ENCODE measurements around the gene ZBP1.

Gene ZBP1

GRCh38 chr20:57617079-57617795 is 3.0 kb downstream of the ZBP1 start:
- 92% methylated on average over 5 of the region's 6 CpGs for WGBS (ENCODE audit: insufficient coverage)
- H3K36me3 ChIP-seq (ENCODE audit: control insufficient read depth in 4 of 4, insufficient read depth in 4 of 4, low read length in 3 of 4), result no peaks in the 10 kb centered on the region
- no peak overlapping the region for H3K4me3 ChIP-seq (ENCODE audit: control insufficient read depth in 1 of 7, extremely low read depth in 1 of 7, insufficient read depth in 4 of 7, low read depth in 2 of 7, low read length in 6 of 7)
- H3K27ac ChIP-seq (ENCODE audit: insufficient read depth in 1 of 2, low read depth in 1 of 2, low read length in 2 of 2, poor library complexity in 1 of 2, severe bottlenecking in 2 of 2), result no peak overlapping the region
- POLR2A ChIA-PET, result interaction anchor here (0.6 kb wide), 2 partner anchors 16 to 287 kb away, joined by 3 read pairs; no protein-coding TSS in a partner anchor
- H3K4me1 ChIP-seq (ENCODE audit: control extremely low read depth in 1 of 4, control insufficient read depth in 4 of 4, insufficient read depth in 4 of 4, low read length in 3 of 4), result peaks cover 4 to 43% (median 37%) of the 10 kb centered on the region in 4 experiments
- peaks cover 0 to 10% (median 0%) of the 10 kb centered on the region in 5 experiments for H3K27me3 ChIP-seq (replicated peaks in 2 of 5; ENCODE audit: control insufficient read depth in 4 of 5, insufficient read depth in 5 of 5, low read length in 4 of 5)
- no peak for DNase-seq
- no peaks in the 10 kb centered on the region for H3K9me3 ChIP-seq (ENCODE audit: control extremely low read depth in 1 of 5, control insufficient read depth in 4 of 5, insufficient read depth in 2 of 5, low read depth in 1 of 5, low read length in 4 of 5)
- CTCF ChIA-PET, result interaction anchor here (0.9 to 1.9 kb wide), 3 partner anchors 13 to 21 kb away, joined by 3 to 6 read pairs (median 5); no protein-coding TSS in a partner anchor

DNA sequence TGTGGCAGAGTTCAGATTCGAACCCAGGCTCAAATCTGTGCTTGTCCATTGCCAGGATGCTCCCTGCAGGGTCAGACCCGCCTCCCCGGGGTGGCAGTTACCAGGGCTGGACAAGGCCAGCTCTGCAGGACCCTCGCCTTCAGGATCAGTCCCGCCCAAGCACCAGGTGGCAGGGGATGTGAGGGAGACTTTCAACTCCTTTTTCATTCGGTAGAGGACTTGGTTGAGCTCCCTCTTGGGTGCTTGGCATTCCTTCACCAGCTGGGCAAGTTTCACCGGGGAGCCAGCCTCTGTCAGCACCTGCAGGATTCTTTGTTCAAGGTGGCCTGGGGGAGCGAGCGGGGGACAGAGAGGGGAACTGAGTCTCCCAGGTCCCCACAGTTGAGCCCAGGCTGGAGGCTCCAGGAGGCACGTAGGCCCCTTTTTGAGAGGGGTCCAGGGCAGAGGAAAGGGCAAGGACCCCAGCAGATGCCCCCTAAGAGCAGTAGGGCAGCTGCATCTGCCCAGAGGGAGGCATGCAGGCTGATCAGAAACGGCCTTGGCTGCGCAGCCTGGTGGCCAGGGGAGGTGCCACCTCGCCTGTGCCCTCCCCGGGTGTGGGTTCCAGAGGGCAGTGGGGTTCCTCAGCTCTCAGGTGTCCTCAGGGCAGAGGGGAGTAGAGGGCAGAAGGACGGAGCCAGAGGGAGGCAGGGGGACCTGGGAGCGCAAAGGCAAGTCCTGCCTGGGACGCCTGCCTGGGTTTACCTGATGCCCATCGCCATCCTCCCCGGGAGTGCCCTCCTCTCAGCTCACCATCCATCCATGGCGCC is 3.9 kb downstream of the ZBP1 start:
- H3K27ac ChIP-seq (ENCODE audit: insufficient read depth in 1 of 2, low read depth in 1 of 2, low read length in 2 of 2, poor library complexity in 1 of 2, severe bottlenecking in 2 of 2), result no peak overlapping the region
- H3K4me1 ChIP-seq (ENCODE audit: control extremely low read depth in 1 of 4, control insufficient read depth in 4 of 4, insufficient read depth in 4 of 4, low read length in 3 of 4), result peaks cover 2 to 37% (median 34%) of the 10 kb centered on the region in 4 experiments
- DNase-seq, result no peak
- H3K27me3 ChIP-seq (replicated peaks in 2 of 5; ENCODE audit: control insufficient read depth in 4 of 5, insufficient read depth in 5 of 5, low read length in 4 of 5), result peaks cover 0 to 11% (median 0%) of the 10 kb centered on the region in 5 experiments
- no peaks in the 10 kb centered on the region for H3K36me3 ChIP-seq (ENCODE audit: control insufficient read depth in 4 of 4, insufficient read depth in 4 of 4, low read length in 3 of 4)
- H3K9me3 ChIP-seq (ENCODE audit: control extremely low read depth in 1 of 5, control insufficient read depth in 4 of 5, insufficient read depth in 2 of 5, low read depth in 1 of 5, low read length in 4 of 5), result no peaks in the 10 kb centered on the region
- no peak overlapping the region for H3K4me3 ChIP-seq (ENCODE audit: control insufficient read depth in 1 of 7, extremely low read depth in 1 of 7, insufficient read depth in 4 of 7, low read depth in 2 of 7, low read length in 6 of 7)
- 98% methylated on average over 17 of the region's 20 CpGs for WGBS (ENCODE audit: insufficient coverage)
- ChIA-PET POLR2A (no interaction called here), CTCF (interaction anchor here (1.1 to 1.9 kb wide), 4 partner anchors 10 to 20 kb away, joined by 3 to 8 read pairs (median 6); no protein-coding TSS in a partner anchor)

- ChIA-PET POLR2A (interaction anchor here (0.6 kb wide), 1 partner anchor 313 kb away, joined by 4 read pairs; no protein-coding TSS in a partner anchor), CTCF (interaction anchor here (0.9 to 1.9 kb wide), 5 partner anchors 9 to 19 kb away, joined by 3 to 8 read pairs (median 5); no protein-coding TSS in a partner anchor)
- 98% methylated on average over 7 of the region's 8 CpGs for WGBS (ENCODE audit: insufficient coverage)
- Histone ChIP-seq H3K9me3 (ENCODE audit: control extremely low read depth in 1 of 5, control insufficient read depth in 4 of 5, insufficient read depth in 2 of 5, low read depth in 1 of 5, low read length in 4 of 5) (no peaks in the 10 kb centered on the region), H3K4me3 (ENCODE audit: control insufficient read depth in 1 of 7, extremely low read depth in 1 of 7, insufficient read depth in 4 of 7, low read depth in 2 of 7, low read length in 6 of 7) (no peak overlapping the region), H3K27ac (ENCODE audit: insufficient read depth in 1 of 2, low read depth in 1 of 2, low read length in 2 of 2, poor library complexity in 1 of 2, severe bottlenecking in 2 of 2) (no peak overlapping the region), H3K27me3 (replicated peaks in 2 of 5; ENCODE audit: control insufficient read depth in 4 of 5, insufficient read depth in 5 of 5, low read length in 4 of 5) (peaks cover 0 to 11% (median 0%) of the 10 kb centered on the region in 5 experiments), H3K36me3 (ENCODE audit: control insufficient read depth in 4 of 4, insufficient read depth in 4 of 4, low read length in 3 of 4) (no peaks in the 10 kb centered on the region), H3K4me1 (ENCODE audit: control extremely low read depth in 1 of 4, control insufficient read depth in 4 of 4, insufficient read depth in 4 of 4, low read length in 3 of 4) (peaks cover 0 to 28% (median 25%) of the 10 kb centered on the region in 4 experiments)
- DNase-seq, result no peak
Measured at GRCh38 chr20:57615445-57615811, 4.8 kb downstream of the ZBP1 start.

DNA sequence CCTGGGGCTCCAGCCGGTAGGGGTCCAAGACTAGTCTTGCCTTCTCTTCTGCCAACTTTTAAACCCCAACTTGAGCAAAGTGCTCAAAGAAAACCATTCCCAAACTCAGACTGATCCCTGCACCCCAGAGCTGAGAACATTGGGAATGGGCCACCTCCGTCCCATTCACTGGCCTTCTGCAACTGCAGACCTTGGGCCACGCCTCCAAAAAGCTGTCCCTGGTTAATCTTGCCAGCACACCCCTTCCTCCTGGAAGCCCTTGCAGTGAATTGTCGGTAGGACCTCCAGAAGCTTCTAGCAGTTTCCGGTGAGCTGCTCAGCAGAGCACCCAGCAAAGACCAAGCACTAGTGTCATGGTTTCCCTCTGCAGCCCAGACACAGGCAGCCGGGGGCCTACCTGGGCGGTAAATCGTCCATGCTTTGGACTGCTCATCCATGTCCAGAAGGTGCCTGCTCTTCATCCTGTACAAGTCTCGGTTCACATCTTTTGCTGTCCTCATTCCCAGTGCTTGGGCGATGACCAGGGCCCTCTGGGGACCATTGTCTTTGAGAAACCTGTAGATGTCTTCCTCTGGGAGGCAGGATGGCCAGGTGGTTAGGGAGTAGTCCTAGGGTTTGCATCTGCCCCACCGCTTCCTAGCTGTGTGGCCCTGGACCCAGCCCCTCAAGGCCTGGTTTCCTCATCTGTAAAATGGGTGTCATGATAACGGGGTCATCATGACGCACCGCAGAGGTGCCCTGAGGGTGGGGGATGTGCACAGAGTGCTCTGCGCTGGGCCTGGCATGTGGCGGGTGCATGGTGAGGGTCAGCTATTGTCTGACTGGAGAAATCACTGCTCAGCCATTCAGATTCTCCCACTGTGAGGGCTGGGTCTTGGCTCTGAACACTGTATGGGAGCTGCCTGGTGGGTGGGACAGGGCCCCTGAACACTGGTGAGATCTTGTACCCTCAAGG is 5.5 kb downstream of the ZBP1 start:
- ChIA-PET POLR2A (no interaction called here), CTCF (interaction anchor here (0.6 to 1.9 kb wide), 7 partner anchors 8 to 19 kb away, joined by 3 to 8 read pairs (median 5); no protein-coding TSS in a partner anchor)
- no peak for DNase-seq
- no peak overlapping the region for H3K27ac ChIP-seq (ENCODE audit: insufficient read depth in 1 of 2, low read depth in 1 of 2, low read length in 2 of 2, poor library complexity in 1 of 2, severe bottlenecking in 2 of 2)
- H3K36me3 ChIP-seq (ENCODE audit: control insufficient read depth in 4 of 4, insufficient read depth in 4 of 4, low read length in 3 of 4), result no peaks in the 10 kb centered on the region
- H3K9me3 ChIP-seq (ENCODE audit: control extremely low read depth in 1 of 5, control insufficient read depth in 4 of 5, insufficient read depth in 2 of 5, low read depth in 1 of 5, low read length in 4 of 5), result no peaks in the 10 kb centered on the region
- 96% methylated on average over 12 of the region's 16 CpGs for WGBS (ENCODE audit: insufficient coverage)
- H3K4me1 ChIP-seq (ENCODE audit: control extremely low read depth in 1 of 4, control insufficient read depth in 4 of 4, insufficient read depth in 4 of 4, low read length in 3 of 4), result peaks cover 0 to 21% (median 19%) of the 10 kb centered on the region in 4 experiments
- H3K27me3 ChIP-seq (replicated peaks in 2 of 5; ENCODE audit: control insufficient read depth in 4 of 5, insufficient read depth in 5 of 5, low read length in 4 of 5), result peaks cover 0 to 12% (median 0%) of the 10 kb centered on the region in 5 experiments
- no peak overlapping the region for H3K4me3 ChIP-seq (ENCODE audit: control insufficient read depth in 1 of 7, extremely low read depth in 1 of 7, insufficient read depth in 4 of 7, low read depth in 2 of 7, low read length in 6 of 7)

DNA sequence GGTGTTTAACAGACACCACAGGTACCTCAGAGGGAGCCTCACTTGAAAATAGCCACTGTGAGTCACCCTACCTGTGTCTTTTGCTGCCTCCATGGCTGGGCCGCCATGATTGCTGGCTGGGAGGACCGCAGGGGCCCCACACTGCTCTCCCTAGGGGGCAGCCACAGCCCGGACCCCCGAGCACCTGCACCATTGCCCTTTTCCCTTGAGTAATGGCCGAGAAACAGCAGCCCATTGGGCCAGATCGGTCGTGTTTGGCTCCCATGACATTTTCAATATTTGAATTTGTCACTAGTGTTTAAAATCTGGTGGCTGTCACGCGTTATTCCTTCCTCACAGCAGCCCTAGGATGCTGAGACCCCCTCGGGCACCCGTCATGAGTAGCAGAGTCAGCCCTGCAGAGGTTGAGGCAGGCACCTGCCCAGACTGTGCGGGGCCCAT is 6.7 kb downstream of the ZBP1 start:
- CTCF ChIA-PET, result interaction anchor here (0.5 kb wide), 1 partner anchor 166 kb away, joined by 3 read pairs; no protein-coding TSS in a partner anchor
- H3K4me1 ChIP-seq (ENCODE audit: control extremely low read depth in 1 of 4, control insufficient read depth in 4 of 4, insufficient read depth in 4 of 4, low read length in 3 of 4), result peaks cover 0 to 8% (median 6%) of the 10 kb centered on the region in 4 experiments

GRCh38 chr20:57612916-57613315 is 7.3 kb downstream of the ZBP1 start:
- peaks cover 0 to 2% (median under 1%) of the 10 kb centered on the region in 4 experiments for H3K4me1 ChIP-seq (ENCODE audit: control extremely low read depth in 1 of 4, control insufficient read depth in 4 of 4, insufficient read depth in 4 of 4, low read length in 3 of 4)
- no peaks in the 10 kb centered on the region for H3K36me3 ChIP-seq (ENCODE audit: control insufficient read depth in 4 of 4, insufficient read depth in 4 of 4, low read length in 3 of 4)
- DNase-seq, result no peak
- no peak overlapping the region for H3K27ac ChIP-seq (ENCODE audit: insufficient read depth in 1 of 2, low read depth in 1 of 2, low read length in 2 of 2, poor library complexity in 1 of 2, severe bottlenecking in 2 of 2)
- H3K27me3 ChIP-seq (replicated peaks in 2 of 5; ENCODE audit: control insufficient read depth in 4 of 5, insufficient read depth in 5 of 5, low read length in 4 of 5), result peaks cover 0 to 13% (median 0%) of the 10 kb centered on the region in 5 experiments
- H3K9me3 ChIP-seq (ENCODE audit: control extremely low read depth in 1 of 5, control insufficient read depth in 4 of 5, insufficient read depth in 2 of 5, low read depth in 1 of 5, low read length in 4 of 5), result no peaks in the 10 kb centered on the region
- ChIA-PET POLR2A (interaction anchor here (0.6 to 0.7 kb wide), 2 partner anchors 95 to 107 kb away, joined by 3 to 5 read pairs; no protein-coding TSS in a partner anchor), CTCF (no interaction called here)
- no CpG with 5 or more reads among the region's 7 CpGs for WGBS (ENCODE audit: insufficient coverage)
- no peak overlapping the region for H3K4me3 ChIP-seq (ENCODE audit: control insufficient read depth in 1 of 7, extremely low read depth in 1 of 7, insufficient read depth in 4 of 7, low read depth in 2 of 7, low read length in 6 of 7)

More for the DNA sequence above, 6.7 kb downstream of the ZBP1 start:
- H3K27ac ChIP-seq (ENCODE audit: insufficient read depth in 1 of 2, low read depth in 1 of 2, low read length in 2 of 2, poor library complexity in 1 of 2, severe bottlenecking in 2 of 2), result no peak overlapping the region
- DNase-seq, result no peak
- peaks cover 0 to 13% (median 0%) of the 10 kb centered on the region in 5 experiments for H3K27me3 ChIP-seq (replicated peaks in 2 of 5; ENCODE audit: control insufficient read depth in 4 of 5, insufficient read depth in 5 of 5, low read length in 4 of 5)
- H3K4me3 ChIP-seq (ENCODE audit: control insufficient read depth in 1 of 7, extremely low read depth in 1 of 7, insufficient read depth in 4 of 7, low read depth in 2 of 7, low read length in 6 of 7), result no peak overlapping the region
- no peaks in the 10 kb centered on the region for H3K9me3 ChIP-seq (ENCODE audit: control extremely low read depth in 1 of 5, control insufficient read depth in 4 of 5, insufficient read depth in 2 of 5, low read depth in 1 of 5, low read length in 4 of 5)
- H3K36me3 ChIP-seq (ENCODE audit: control insufficient read depth in 4 of 4, insufficient read depth in 4 of 4, low read length in 3 of 4), result no peaks in the 10 kb centered on the region
- WGBS (ENCODE audit: insufficient coverage), result over 99% methylated on average over 11 of the region's 12 CpGs
- POLR2A ChIA-PET, result interaction anchor here (0.6 kb wide), 1 partner anchor 106 kb away, joined by 5 read pairs; no protein-coding TSS in a partner anchor

All from common myeloid progenitor, CD34-positive (primary cell).